GF-D8 (cell line): ENCODE measurements around the gene SHANK1.

Experiments used
- DNase-seq: peaks from one replicate; lab custom pipeline; 2025; lab: John Stamatoyannopoulos, UW

The SHANK1 gene

GRCh38 chr19:50659318-50660087, 60.1 kb downstream of the SHANK1 start:
- no peak for DNase-seq

GRCh38 chr19:50658441-50659317, 60.9 kb downstream of the SHANK1 start:
- peak; percentile 73 for DNase-seq

GRCh38 chr19:50657712-50658440, 61.7 kb downstream of the SHANK1 start:
- peak; percentile 99 for DNase-seq

- DNase-seq, result no peak
Observed at GRCh38 chr19:50657222-50657669, 62.4 kb downstream of the SHANK1 start.

GRCh38 chr19:50654882-50655281, 64.7 kb downstream of the SHANK1 start:
- no peak for DNase-seq

GRCh38 chr19:50652722-50653121, 66.9 kb downstream of the SHANK1 start:
- no peak for DNase-seq

- DNase-seq, result no peak
Observed at GRCh38 chr19:50651174-50651573, 68.4 kb downstream of the SHANK1 start.

GRCh38 chr19:50649433-50650391, 69.9 kb downstream of the SHANK1 start, which contains the start of gene C19orf81:
Gene C19orf81, plus strand, starts transcription at chr19:50649445. Its CDS starts 0 bp downstream, at chr19:50649445.
- DNase-seq, result no peak

- no peak for DNase-seq
Observed at GRCh38 chr19:50648659-50649058, 70.9 kb downstream of the SHANK1 start.

GRCh38 chr19:50647879-50648615, 71.6 kb downstream of the SHANK1 start:
- no peak for DNase-seq

- DNase-seq, result no peak
Observed at GRCh38 chr19:50646074-50646807, 73.4 kb downstream of the SHANK1 start.

- DNase-seq, result no peak
Observed at GRCh38 chr19:50645107-50645506, 74.5 kb downstream of the SHANK1 start.

- DNase-seq, result no peak
Observed at GRCh38 chr19:50644315-50644915, 75.2 kb downstream of the SHANK1 start.

GRCh38 chr19:50640368-50640767, 79.2 kb downstream of the SHANK1 start:
- no peak for DNase-seq

GRCh38 chr19:50639121-50640112, 80.2 kb downstream of the SHANK1 start, which contains the start of gene SYT3:
Gene SYT3, minus strand, starts transcription at chr19:50639881. Its CDS starts 2,470 bp downstream, at chr19:50637411.
- DNase-seq, result no peak

- DNase-seq, result no peak
Observed at GRCh38 chr19:50638600-50638999, 81.0 kb downstream of the SHANK1 start.

- no peak for DNase-seq
Observed at GRCh38 chr19:50636317-50637085, 83.1 kb downstream of the SHANK1 start.
